SK-N-MC (cell line): Measurements from ENCODE around the gene COMMD9.

Experiments used
- DNase-seq: peaks from one replicate; pipeline ENCODE4 v3.0.0-alpha.2; 2011; ENCODE audit warnings: low read depth, low spot score
- H3K27ac ChIP-seq: fragments of 200-600 bp; sonication (generic); 2 replicates; pipeline ENCODE4 v1.5.1; 2016; ENCODE audit warnings: mixed run types
- H3K36me3 ChIP-seq: fragments of 200-600 bp; sonication (generic); 2 replicates; pipeline ENCODE4 v1.6.1; 2017; ENCODE audit warnings: antibody characterized with exemption, low read length, mixed read lengths; ENCODE audit not compliant: insufficient read depth
- H3K4me3 ChIP-seq: fragments of 200-600 bp; sonication (generic); 2 replicates; pipeline ENCODE4 v1.5.1; 2016
- H3K9ac ChIP-seq: fragments of 200-600 bp; sonication (generic); 2 replicates; pipeline ENCODE4 v1.8.0; 2017; ENCODE audit warnings: mixed run types, mixed read lengths; ENCODE audit not compliant: insufficient read length
- H3K9me3 ChIP-seq: fragments of 200-600 bp; sonication (generic); 2 replicates; pipeline ENCODE4 v1.6.1; 2017; ENCODE audit warnings: low read depth, mild to moderate bottlenecking, antibody characterized with exemption, low read length, moderate library complexity, mixed read lengths
- EZH2 ChIP-seq: fragments of 200-600 bp; sonication (generic); IDR thresholded peaks from one replicate; pipeline ENCODE4 v1.6.1; 2017; ENCODE audit warnings: antibody characterized with exemption
- FOXP2 ChIP-seq: optimal IDR thresholded peaks from 2 replicates; pipeline ENCODE3; 2011; ENCODE audit warnings: mild to moderate bottlenecking, moderate library complexity; ENCODE audit not compliant: insufficient read depth; ENCODE audit errors: extremely low read length, control extremely low read depth
- POLR2AphosphoS5 ChIP-seq: IDR thresholded peaks from 2 replicates; pipeline ENCODE4 v1.6.1; 2012; ENCODE audit warnings: mild to moderate bottlenecking, low read depth, low read length, borderline replicate concordance

COMMD9 gene

GRCh38 chr11:36316049-36316448 lies 26.8 kb upstream of the COMMD9 start:
- Histone ChIP-seq H3K27ac (no peak overlapping the region), H3K4me3 (no peak overlapping the region), H3K36me3 (no peaks in the 10 kb centered on the region), H3K9ac (no peak overlapping the region), H3K9me3 (no peaks in the 10 kb centered on the region)
- no peak for DNase-seq
- TF ChIP-seq EZH2 (no peak), POLR2AphosphoS5 (no peak), FOXP2 (no peak)

GRCh38 chr11:36314434-36314767 lies 25.2 kb upstream of the COMMD9 start:
- H3K4me3 ChIP-seq: no peak overlapping the region
- H3K27ac ChIP-seq: no peak overlapping the region
- H3K9me3 ChIP-seq: no peaks in the 10 kb centered on the region
- no peak for TF ChIP-seq POLR2AphosphoS5
- no peak for TF ChIP-seq EZH2
- TF ChIP-seq FOXP2: no peak
- H3K9ac ChIP-seq: no peak overlapping the region
- no peaks in the 10 kb centered on the region for H3K36me3 ChIP-seq
- DNase-seq: no peak

GRCh38 chr11:36313750-36314433 lies 24.7 kb upstream of the COMMD9 start:
- DNase-seq: no peak
- H3K27ac ChIP-seq: no peak overlapping the region

GRCh38 chr11:36312611-36313472 lies 23.6 kb upstream of the COMMD9 start:
- no peaks in the 10 kb centered on the region for H3K36me3 ChIP-seq
- H3K27ac ChIP-seq: no peak overlapping the region
- H3K4me3 ChIP-seq: no peak overlapping the region
- no peaks in the 10 kb centered on the region for H3K9me3 ChIP-seq
- TF ChIP-seq EZH2 (no peak), POLR2AphosphoS5 (no peak), FOXP2 (no peak)
- H3K9ac ChIP-seq: no peak overlapping the region
- no peak for DNase-seq

More at GRCh38 chr11:36313750-36314433, 24.7 kb upstream of the COMMD9 start:
- Histone ChIP-seq H3K4me3 (no peak overlapping the region), H3K9ac (no peak overlapping the region), H3K36me3 (no peaks in the 10 kb centered on the region), H3K9me3 (no peaks in the 10 kb centered on the region)
- no peak for TF ChIP-seq FOXP2
- TF ChIP-seq EZH2: no peak
- no peak for TF ChIP-seq POLR2AphosphoS5

- Histone ChIP-seq H3K27ac (no peak overlapping the region), H3K9me3 (no peaks in the 10 kb centered on the region), H3K36me3 (no peaks in the 10 kb centered on the region), H3K9ac (no peak overlapping the region), H3K4me3 (no peak overlapping the region)
- TF ChIP-seq EZH2: no peak
- DNase-seq: no peak
Observed at GRCh38 chr11:36311926-36312595, 22.8 kb upstream of the COMMD9 start.

- Histone ChIP-seq H3K36me3 (no peaks in the 10 kb centered on the region), H3K4me3 (no peak overlapping the region)
- DNase-seq: no peak
Observed at GRCh38 chr11:36309779-36310178, 20.6 kb upstream of the COMMD9 start.

GRCh38 chr11:36308577-36308976 lies 19.4 kb upstream of the COMMD9 start:
- no peaks in the 10 kb centered on the region for H3K36me3 ChIP-seq
- no peak for DNase-seq
- TF ChIP-seq EZH2 (no peak), FOXP2 (no peak), POLR2AphosphoS5 (no peak)
- H3K9ac ChIP-seq: no peak overlapping the region
- H3K4me3 ChIP-seq: no peak overlapping the region
- no peaks in the 10 kb centered on the region for H3K9me3 ChIP-seq
- no peak overlapping the region for H3K27ac ChIP-seq

More at GRCh38 chr11:36309779-36310178, 20.6 kb upstream of the COMMD9 start:
- no peak for TF ChIP-seq FOXP2
- TF ChIP-seq POLR2AphosphoS5: no peak
- no peak for TF ChIP-seq EZH2
- H3K9me3 ChIP-seq: no peaks in the 10 kb centered on the region
- H3K9ac ChIP-seq: no peak overlapping the region
- H3K27ac ChIP-seq: no peak overlapping the region

- no peaks in the 10 kb centered on the region for H3K36me3 ChIP-seq
- TF ChIP-seq FOXP2: no peak
- TF ChIP-seq POLR2AphosphoS5: no peak
- no peak for TF ChIP-seq EZH2
- no peak overlapping the region for H3K4me3 ChIP-seq
- H3K9me3 ChIP-seq: no peaks in the 10 kb centered on the region
- no peak for DNase-seq
- H3K9ac ChIP-seq: no peak overlapping the region
- H3K27ac ChIP-seq: no peak overlapping the region
Observed at GRCh38 chr11:36306888-36307287, 17.7 kb upstream of the COMMD9 start.
